IMR-90 (cell line): ENCODE measurements around the gene SLC30A7. TPM values are rescaled to one million over a fixed set of nuclear protein-coding genes. Genes with fewer than 3 reads are reported as not detected.

ENCODE experiments used
- ATAC-seq: fragments of 200-7000 bp; cut with Tn5 transposase; 2 replicates; pipeline ENCODE4 v1.9.1; 2020; ENCODE audit warnings: low read depth, mild to moderate bottlenecking, moderate library complexity
- Bru-seq: library from RNA; stranded (reverse); fragments of 400-500 nt; gene quantifications from one replicate; lab custom pipeline; 2021; lab: Mats Ljungman, UMichigan
- BruChase-seq, 2 experiments: library from RNA; stranded (reverse); fragments of 400-500 nt; gene quantifications; one replicate each; lab custom pipeline; 2021; lab: Mats Ljungman, UMichigan
- BruUV-seq: library from RNA; stranded (reverse); fragments of 400-500 nt; replicated peaks from 2 replicates; lab custom pipeline; 2021; lab: Mats Ljungman, UMichigan
- CTCF ChIA-PET: fragments of 300-600 bp; formaldehyde crosslinking; extraction: SDS; loops from one replicate; lab custom pipeline; 2021; ENCODE audit warnings: antibody characterized with exemption; lab: Yijun Ruan, JAX
- POLR2A ChIA-PET: fragments of 300-600 bp; sonication (Branson Sonifier 250); formaldehyde crosslinking; loops from one replicate; lab custom pipeline; 2022; ENCODE audit warnings: antibody characterized with exemption; ENCODE audit not compliant: unreplicated experiment; lab: Charles Lee
- DNase-seq: peaks from one replicate; pipeline ENCODE4 v3.0.0; 2013
- H2AFZ ChIP-seq: replicated peaks from 2 replicates; pipeline ENCODE3; 2013; ENCODE audit warnings: low read length, mild to moderate bottlenecking; ENCODE audit not compliant: poor library complexity
- H2AK5ac ChIP-seq: 2 replicates; pipeline ENCODE4 v1.6.1; 2013; ENCODE audit warnings: low read depth, low read length, inconsistent platforms
- H2AK9ac ChIP-seq: replicated peaks from 2 replicates; pipeline ENCODE3; 2013; ENCODE audit warnings: mild to moderate bottlenecking, low read depth, low read length, moderate library complexity; ENCODE audit not compliant: poor library complexity
- H2BK120ac ChIP-seq: 2 replicates; pipeline ENCODE4 v1.6.1; 2013; ENCODE audit warnings: low read depth, low read length, inconsistent platforms
- H2BK15ac ChIP-seq: 3 replicates; pipeline ENCODE4 v1.6.1; 2013; ENCODE audit warnings: low read depth, low read length, inconsistent platforms
- H2BK20ac ChIP-seq: 2 replicates; pipeline ENCODE4 v1.6.1; 2013; ENCODE audit warnings: low read depth, mild to moderate bottlenecking, inconsistent platforms, low read length, moderate library complexity
- H2BK5ac ChIP-seq: 2 replicates; pipeline ENCODE4 v1.6.1; 2013; ENCODE audit warnings: mild to moderate bottlenecking, low read depth, low read length, inconsistent platforms; ENCODE audit not compliant: poor library complexity, severe bottlenecking
- H3K14ac ChIP-seq: replicated peaks from 2 replicates; pipeline ENCODE4 v1.6.1; 2013; ENCODE audit warnings: low read depth, low read length, inconsistent platforms
- H3K18ac ChIP-seq: 2 replicates; pipeline ENCODE4 v1.6.1; 2013; ENCODE audit warnings: low read depth, low read length, control low read depth
- H3K23ac ChIP-seq: 2 replicates; pipeline ENCODE4 v1.6.1; 2013; ENCODE audit warnings: low read depth, low read length, inconsistent platforms
- H3K27ac ChIP-seq: 2 replicates; pipeline ENCODE4 v1.5.1; 2013; ENCODE audit warnings: mild to moderate bottlenecking, control low read depth, low read length; ENCODE audit not compliant: insufficient read depth
- H3K27me3 ChIP-seq: 2 replicates; pipeline ENCODE4 v1.6.1; 2013; ENCODE audit warnings: low read length; ENCODE audit not compliant: control insufficient read depth, insufficient read depth
- H3K36me3 ChIP-seq: 2 replicates; pipeline ENCODE4 v1.6.1; 2013; ENCODE audit warnings: low read length, mixed read lengths; ENCODE audit not compliant: control insufficient read depth, insufficient read depth
- H3K4ac ChIP-seq: 2 replicates; pipeline ENCODE4 v1.6.1; 2013; ENCODE audit warnings: low read depth, low read length, inconsistent platforms
- H3K4me1 ChIP-seq: 2 replicates; pipeline ENCODE4 v1.6.1; 2013; ENCODE audit warnings: low read length, mixed read lengths; ENCODE audit not compliant: control insufficient read depth, insufficient read depth
- H3K4me2 ChIP-seq: 2 replicates; pipeline ENCODE4 v1.6.1; 2013; ENCODE audit warnings: low read depth, mild to moderate bottlenecking, control low read depth, low read length, moderate library complexity
- H3K4me3 ChIP-seq: 2 replicates; pipeline ENCODE4 v1.5.1; 2013; ENCODE audit warnings: low read depth, mild to moderate bottlenecking, control low read depth, low read length, moderate library complexity; ENCODE audit not compliant: insufficient read depth
- H3K56ac ChIP-seq: 2 replicates; pipeline ENCODE4 v1.6.1; 2013; ENCODE audit warnings: low read length, inconsistent platforms; ENCODE audit not compliant: insufficient read depth; ENCODE audit errors: extremely low read depth
- H3K79me1 ChIP-seq, 2 experiments: 2 replicates each; pipeline ENCODE4 v1.6.1; 2013; ENCODE audit warnings: low read length in 2 of 2, inconsistent platforms in 1 of 2, low read depth in 1 of 2
- H3K9ac ChIP-seq: 2 replicates; pipeline ENCODE4 v1.6.1; 2013; ENCODE audit warnings: low read depth, low read length, control low read depth
- H3K9me1 ChIP-seq: 2 replicates; pipeline ENCODE4 v1.6.1; 2013; ENCODE audit warnings: low read length, inconsistent platforms; ENCODE audit not compliant: insufficient read depth
- H3K9me3 ChIP-seq: 2 replicates; pipeline ENCODE4 v1.6.1; 2013; ENCODE audit warnings: low read length; ENCODE audit not compliant: control insufficient read depth, insufficient read depth
- H4K20me1 ChIP-seq: 2 replicates; pipeline ENCODE4 v1.6.1; 2013; ENCODE audit warnings: low read length, inconsistent platforms; ENCODE audit not compliant: insufficient read depth
- H4K5ac ChIP-seq: 2 replicates; pipeline ENCODE4 v1.6.1; 2013; ENCODE audit warnings: mild to moderate bottlenecking, low read depth, low read length, control low read depth
- H4K8ac ChIP-seq, 2 experiments: 2 replicates each; pipeline ENCODE4 v1.6.1; 2013; ENCODE audit warnings: low read depth in 2 of 2, low read length in 2 of 2, control low read depth in 1 of 2, inconsistent platforms in 1 of 2
- H4K91ac ChIP-seq: 2 replicates; pipeline ENCODE4 v1.6.1; 2013; ENCODE audit warnings: low read depth, low read length, inconsistent platforms; ENCODE audit not compliant: insufficient read depth
- CEBPB ChIP-seq: IDR thresholded peaks from 2 replicates; pipeline ENCODE4 v1.6.1; 2012; ENCODE audit warnings: low read depth, low read length, improper control_type of control experiment
- MAFK ChIP-seq: IDR thresholded peaks from 2 replicates; pipeline ENCODE4 v1.6.1; 2012; ENCODE audit warnings: low read depth, low read length, improper control_type of control experiment
- MAZ ChIP-seq: IDR thresholded peaks from 2 replicates; pipeline ENCODE4 v1.6.1; 2012; ENCODE audit warnings: low read depth, mild to moderate bottlenecking, low read length, improper control_type of control experiment, moderate library complexity, borderline replicate concordance
- MXI1 ChIP-seq: IDR thresholded peaks from 2 replicates; pipeline ENCODE4 v1.6.1; 2012; ENCODE audit warnings: low read depth, mild to moderate bottlenecking, low read length, moderate library complexity, borderline replicate concordance
- POLR2A ChIP-seq: IDR thresholded peaks from 2 replicates; pipeline ENCODE4 v1.6.1; 2012; ENCODE audit warnings: mild to moderate bottlenecking, low read depth, low read length
- RFX5 ChIP-seq: IDR thresholded peaks from 2 replicates; pipeline ENCODE4 v1.8.0; 2012; ENCODE audit warnings: low read depth, mild to moderate bottlenecking, low read length, moderate library complexity
- WGBS, 2 experiments: methylation state at CpG; one replicate each; pipeline versions ENCODE4 v1.1.5 to v1.1.7; 2013; ENCODE audit warnings: missing lambda C conversion rate in 2 of 2; ENCODE audit not compliant: insufficient read length in 1 of 2; ENCODE audit errors: extremely low coverage in 2 of 2; 5-methylcytosine and 5-hydroxymethylcytosine counted together
- dilution Hi-C: fragments of 300-500 bp; cut with HindIII; formaldehyde crosslinking; loops from one replicate; pipeline ENCODE4 v1.14.3; 2018; ENCODE audit warnings: low sequenced_read_pairs; ENCODE audit not compliant: unreplicated experiment
- in situ Hi-C: fragments of 300-500 bp; cut with MboI; formaldehyde crosslinking; loops from 3 replicates; pipeline ENCODE4 v1.14.3; 2019; ENCODE audit warnings: low sequenced_read_pairs, inconsistent platforms, mixed read lengths
- intact Hi-C: fragments of 100-400 bp; cut with micrococcal nuclease; formaldehyde crosslinking; loops from 2 replicates; pipeline ENCODE4 v1.10.0; 2022
- long read RNA-seq: library from polyadenylated mRNA; unstranded; transcript quantifications from one replicate; pipeline ENCODE4 v2.0.0, GENCODE V29; 2021; ENCODE audit not compliant: unreplicated experiment
- polyA plus RNA-seq, 3 experiments: library from polyadenylated mRNA; depleted of rRNA; stranded (reverse); fragments of >200 nt; gene quantifications; 2 replicates each; pipeline ENCODE4 v1.2.3, GENCODE V29; 2012; ENCODE audit warnings: low replicate concordance in 1 of 3
- total RNA-seq: library from RNA; depleted of rRNA; stranded (reverse); fragments of >200 nt; gene quantifications from 2 replicates; pipeline ENCODE4 v1.2.3, GENCODE V29; 2012; rRNA removed
- TF ChIP-seq, protein P1 (sequence below): fragments of 150-350 bp; IDR thresholded peaks from 2 replicates; pipeline ENCODE4 v1.6.1; 2017; ENCODE audit warnings: mild to moderate bottlenecking, antibody characterized with exemption, low read length, low read depth
- TF ChIP-seq, protein P2 (sequence below): fragments of 150-350 bp; IDR thresholded peaks from 2 replicates; pipeline ENCODE4 v1.6.1; 2016; ENCODE audit warnings: low read depth, mild to moderate bottlenecking, low read length, moderate library complexity, borderline replicate concordance

SLC30A7 gene, protein sequence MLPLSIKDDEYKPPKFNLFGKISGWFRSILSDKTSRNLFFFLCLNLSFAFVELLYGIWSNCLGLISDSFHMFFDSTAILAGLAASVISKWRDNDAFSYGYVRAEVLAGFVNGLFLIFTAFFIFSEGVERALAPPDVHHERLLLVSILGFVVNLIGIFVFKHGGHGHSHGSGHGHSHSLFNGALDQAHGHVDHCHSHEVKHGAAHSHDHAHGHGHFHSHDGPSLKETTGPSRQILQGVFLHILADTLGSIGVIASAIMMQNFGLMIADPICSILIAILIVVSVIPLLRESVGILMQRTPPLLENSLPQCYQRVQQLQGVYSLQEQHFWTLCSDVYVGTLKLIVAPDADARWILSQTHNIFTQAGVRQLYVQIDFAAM
- 60.2 and 87.2 TPM in 2 replicates for total RNA-seq
- 5.1 and 8.4 TPM in 2 replicates for polyA plus RNA-seq (2012; rRNA removed)
- 1.5 and 1.9 TPM in 2 replicates for polyA plus RNA-seq (2012; cell fraction: cytosol; rRNA removed)
- polyA plus RNA-seq (2012; cell fraction: nucleus; rRNA removed; ENCODE audit: low replicate concordance): 2.5 and 12.1 TPM in 2 replicates
- percentile 89 among the genes with signal in this experiment for Bru-seq, nascent RNA
- percentile 89 among the genes with signal in this experiment for BruChase-seq, experiment 1, labeled RNA remaining after a 6-hour chase
- percentile 91 among the genes with signal in this experiment for BruChase-seq, experiment 2, labeled RNA remaining after a 2-hour chase
- long read RNA-seq, full-length matches to known transcripts: 23 of 53 reads
- long read RNA-seq, partial matches to known transcripts: 2 of 53 reads
- long read RNA-seq, other reads (novel, unspliced or antisense): 28 of 53 reads

DNA sequence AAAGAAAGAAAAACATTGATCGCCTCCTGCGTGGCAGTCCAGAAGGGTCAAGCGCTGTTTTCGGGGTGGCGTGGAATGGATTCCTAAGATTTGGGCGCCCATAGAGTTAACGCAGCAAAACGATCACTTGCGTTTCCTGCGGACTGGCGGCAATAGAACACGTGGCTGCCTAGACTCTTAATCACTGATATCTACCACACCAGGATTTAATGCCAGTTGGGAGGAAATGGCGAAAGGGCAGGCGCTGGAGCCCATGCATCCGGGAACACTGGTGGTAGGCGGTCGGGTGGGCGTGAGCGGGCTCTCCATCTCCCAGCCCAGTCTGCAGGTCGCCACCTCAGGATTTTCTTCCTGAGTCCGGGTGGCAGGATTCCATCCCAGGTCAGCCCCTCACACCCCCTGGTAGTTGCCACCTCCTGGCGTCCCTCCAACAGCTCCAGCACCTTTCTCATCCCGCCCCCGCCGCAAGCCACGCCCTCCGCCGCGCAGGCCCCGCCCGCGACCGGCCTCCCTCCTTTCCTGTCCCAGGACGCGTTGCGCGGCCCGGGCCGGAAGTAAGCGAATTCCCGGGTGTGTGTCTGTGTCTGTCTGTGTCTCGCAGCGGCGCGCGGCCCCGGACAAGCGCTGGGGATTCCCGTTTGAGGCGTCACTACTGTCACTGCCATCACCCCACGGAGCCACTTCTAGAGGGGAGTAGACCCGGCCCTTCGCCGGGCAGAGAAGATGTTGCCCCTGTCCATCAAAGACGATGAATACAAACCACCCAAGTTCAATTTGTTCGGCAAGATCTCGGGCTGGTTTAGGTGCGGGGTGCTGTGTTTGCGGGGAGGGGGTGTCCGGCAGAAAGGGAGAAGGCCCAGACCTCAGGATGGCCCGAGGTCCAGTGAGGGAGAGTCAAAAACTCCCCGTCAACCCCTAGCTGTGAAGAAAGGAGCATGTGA is at the start of gene SLC30A7:
SLC30A7 (plus strand) TSS at position 551 of the 941 bp plus-strand sequence; CDS start at position 724, 173 bp downstream.
- peak within 1 kb of the TSS; percentile 94 for H3K14ac ChIP-seq
- peak within 1 kb of the TSS; percentile 94 for H2AK9ac ChIP-seq
- H2AFZ ChIP-seq: peak within 1 kb of the TSS; percentile 96
- intact Hi-C loops (no loop called here), in situ Hi-C loops (loop anchor here (25.0 kb wide), 1 partner anchor 634 kb away; the partner anchor contains the start of gene RTCA), dilution Hi-C loops (loop anchor here (25.0 kb wide), 1 partner anchor 434 kb away; no protein-coding TSS in a partner anchor)
- WGBS, 2 experiments: 1% methylated on average over 13 of the region's 62 CpGs; no CpG with 5 or more reads in 1 of the 2 experiments
- peak within 1 kb of the TSS; percentile 69 for H3K4me3 ChIP-seq
- H3K9me3 ChIP-seq: no peaks in the 10 kb centered on the region
- H2AK5ac ChIP-seq: peak within 1 kb of the TSS; percentile 74
- H3K27ac ChIP-seq: peak within 1 kb of the TSS; percentile 86
- 0 out of 2 replicates have a peak within 1 kb of the TSS, but pooled peaks have one; percentile 15 for H2BK20ac ChIP-seq
- H4K5ac ChIP-seq: peak within 1 kb of the TSS; percentile 89
- H3K9me1 ChIP-seq: peaks cover 3% of the 10 kb centered on the region; the same call in 1 of the 2 replicates
- H3K36me3 ChIP-seq: peaks cover 3% of the 10 kb centered on the region; the same call in 1 of the 2 replicates
- CTCF ChIA-PET: no interaction called here
- peak within 1 kb of the TSS; percentile 62 for H3K18ac ChIP-seq
- H4K91ac ChIP-seq: peak within 1 kb of the TSS; percentile 88
- peak within 1 kb of the TSS; percentile 76 for H3K9ac ChIP-seq
- peak within 1 kb of the TSS; percentile 93 for H3K4me2 ChIP-seq
- TF ChIP-seq CEBPB (peak; percentile 57; the same call in 1 of the 2 replicates), RFX5 (no peak), MXI1 (peak; percentile 59), MAFK (no peak), POLR2A (peak; percentile 88), MAZ (peak; percentile 75; the same call in 1 of the 2 replicates)
- TF ChIP-seq, protein P1, sequence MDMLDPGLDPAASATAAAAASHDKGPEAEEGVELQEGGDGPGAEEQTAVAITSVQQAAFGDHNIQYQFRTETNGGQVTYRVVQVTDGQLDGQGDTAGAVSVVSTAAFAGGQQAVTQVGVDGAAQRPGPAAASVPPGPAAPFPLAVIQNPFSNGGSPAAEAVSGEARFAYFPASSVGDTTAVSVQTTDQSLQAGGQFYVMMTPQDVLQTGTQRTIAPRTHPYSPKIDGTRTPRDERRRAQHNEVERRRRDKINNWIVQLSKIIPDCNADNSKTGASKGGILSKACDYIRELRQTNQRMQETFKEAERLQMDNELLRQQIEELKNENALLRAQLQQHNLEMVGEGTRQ: peak; percentile 58; the same call in 1 of the 2 replicates
- TF ChIP-seq, protein P2, sequence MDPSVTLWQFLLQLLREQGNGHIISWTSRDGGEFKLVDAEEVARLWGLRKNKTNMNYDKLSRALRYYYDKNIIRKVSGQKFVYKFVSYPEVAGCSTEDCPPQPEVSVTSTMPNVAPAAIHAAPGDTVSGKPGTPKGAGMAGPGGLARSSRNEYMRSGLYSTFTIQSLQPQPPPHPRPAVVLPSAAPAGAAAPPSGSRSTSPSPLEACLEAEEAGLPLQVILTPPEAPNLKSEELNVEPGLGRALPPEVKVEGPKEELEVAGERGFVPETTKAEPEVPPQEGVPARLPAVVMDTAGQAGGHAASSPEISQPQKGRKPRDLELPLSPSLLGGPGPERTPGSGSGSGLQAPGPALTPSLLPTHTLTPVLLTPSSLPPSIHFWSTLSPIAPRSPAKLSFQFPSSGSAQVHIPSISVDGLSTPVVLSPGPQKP: peak; percentile 74; the same call in 1 of the 2 replicates
- H3K4me1 ChIP-seq: no peaks in the 10 kb centered on the region; the same call in 1 of the 2 replicates
- H2BK5ac ChIP-seq: peak within 1 kb of the TSS; percentile 91
- POLR2A ChIA-PET: no interaction called here
- H3K56ac ChIP-seq: peak within 1 kb of the TSS; percentile 92
- TSS peak; percentile 57 for BruUV-seq
- H3K79me1 ChIP-seq: peaks cover 0 to 44% of the 10 kb centered on the region in 2 experiments
- no peaks in the 10 kb centered on the region for H3K27me3 ChIP-seq
- H4K8ac ChIP-seq: peak within 1 kb of the TSS; percentile 93 to 95
- peak within 1 kb of the TSS; percentile 96 for H3K23ac ChIP-seq
- peak within 1 kb of the TSS; percentile 66; the same call in 2 of the 3 replicates for H2BK15ac ChIP-seq
- ATAC-seq (peak; percentile 92), DNase-seq (peak; percentile 86)
- H2BK120ac ChIP-seq: peak within 1 kb of the TSS; percentile 51
- H4K20me1 ChIP-seq: no peaks in the 10 kb centered on the region
- peak within 1 kb of the TSS; percentile 91 for H3K4ac ChIP-seq
